Psoas muscle (tissue), 8 donors: Measurements from ENCODE around the gene GATB. TPM values are rescaled to one million over a fixed set of nuclear protein-coding genes. Genes with fewer than 3 reads are reported as not detected.

Experiments
- ATAC-seq, 4 donors: fragments of 200-7000 bp; cut with Tn5 transposase; one replicate each; pipeline ENCODE4 v1.9.1; 2020; ENCODE audit warnings: moderate library complexity in 3 of 4, mild to moderate bottlenecking in 2 of 4
- DNase-seq, 2 donors: peaks; one replicate each; pipeline ENCODE4 v3.0.0-alpha.2; 2020
- H3K27ac ChIP-seq: fragments of 200-600 bp; one replicate; pipeline ENCODE4 v1.8.0; 2022
- H3K27me3 ChIP-seq, 3 donors: fragments of 200-600 bp in 1 of 3; one replicate each; pipeline versions ENCODE4 v1.6.1 to v1.8.0; 2013 to 2022; ENCODE audit warnings: low read length in 2 of 3, mild to moderate bottlenecking in 2 of 3, moderate library complexity in 1 of 3; ENCODE audit not compliant: insufficient read depth in 3 of 3
- H3K36me3 ChIP-seq, 2 donors: fragments of 200-600 bp in 1 of 2; one replicate each; pipeline versions ENCODE4 v1.6.1 to v1.8.0; 2013 to 2022; ENCODE audit warnings: low read depth in 1 of 2, mild to moderate bottlenecking in 1 of 2, moderate library complexity in 1 of 2; ENCODE audit not compliant: insufficient read depth in 1 of 2
- H3K4me1 ChIP-seq: fragments of 200-600 bp; one replicate; pipeline ENCODE4 v1.8.0; 2022
- H3K4me3 ChIP-seq: fragments of 200-600 bp; one replicate; pipeline ENCODE4 v1.8.0; 2022; ENCODE audit warnings: mild to moderate bottlenecking
- H3K9me3 ChIP-seq: fragments of 200-600 bp; one replicate; pipeline ENCODE4 v1.8.0; 2022
- WGBS, 3 donors: extraction: QIAGEN DNeasy Blood & Tissue Kit; methylation state at CpG; one replicate each; pipeline versions ENCODE4 v1.1.6 to v1.1.7; 2013; 5-methylcytosine and 5-hydroxymethylcytosine counted together
- intact Hi-C, 2 donors: fragments of 100-400 bp; cut with DNase I; formaldehyde crosslinking; loops; one replicate each; pipeline versions ENCODE4 v1.11.0 to v1.14.2; 2022
- polyA plus RNA-seq, 3 donors: library from polyadenylated mRNA; stranded (reverse); fragments of 200-250 nt; gene quantifications; one replicate each; pipeline ENCODE4 v1.2.3, GENCODE V29; 2013
- total RNA-seq, 4 donors: library from RNA; stranded (reverse); fragmentation: NEBNext Ultra II Directional in 2 of 4; extraction: Animal tissue kit (Norgen Biotek cat#: 25700) in 2 of 4; gene quantifications; one replicate each; pipeline versions ENCODE4 v1.2.1 to v1.2.4, GENCODE V29; 2021 to 2023
- TF ChIP-seq, protein P1 (sequence below): fragments of 200-600 bp; IDR thresholded peaks from one replicate; pipeline ENCODE4 v1.8.0; 2022; ENCODE audit warnings: antibody characterized with exemption
- donor health status: healthy with polysubstance abuse.
- donor health status: DM: no; HTN: no; CAD: no; lungs with moderate emphysema.
- donor health status: Bipolar disorder and iron deficiency.
- donor health status: healthy.
- donor health status: DM: yes; HTN: yes; CAD: no.
- donor health status: DM: no; HTN: no; CAD: no.
- donor health status: DM: no; HTN: no; CAD: no.
- donor health status: DM: yes; HTN: yes; CAD: no.

GATB gene
- total and polyA plus RNA-seq, 7 donors: 22.8 to 36.6 (median 28.3) TPM

- DNase-seq (no peak), ATAC-seq (no peak)
- no peak overlapping the region for H3K4me3 ChIP-seq
- no peak overlapping the region for H3K27ac ChIP-seq
- H3K36me3 ChIP-seq: no peaks in the 10 kb centered on the region
- 74 to 94% (median 91%) methylated on average over 1 of the region's 1 CpG for WGBS, 3 donors
- no peaks in the 10 kb centered on the region for H3K9me3 ChIP-seq
- TF ChIP-seq, protein P1, sequence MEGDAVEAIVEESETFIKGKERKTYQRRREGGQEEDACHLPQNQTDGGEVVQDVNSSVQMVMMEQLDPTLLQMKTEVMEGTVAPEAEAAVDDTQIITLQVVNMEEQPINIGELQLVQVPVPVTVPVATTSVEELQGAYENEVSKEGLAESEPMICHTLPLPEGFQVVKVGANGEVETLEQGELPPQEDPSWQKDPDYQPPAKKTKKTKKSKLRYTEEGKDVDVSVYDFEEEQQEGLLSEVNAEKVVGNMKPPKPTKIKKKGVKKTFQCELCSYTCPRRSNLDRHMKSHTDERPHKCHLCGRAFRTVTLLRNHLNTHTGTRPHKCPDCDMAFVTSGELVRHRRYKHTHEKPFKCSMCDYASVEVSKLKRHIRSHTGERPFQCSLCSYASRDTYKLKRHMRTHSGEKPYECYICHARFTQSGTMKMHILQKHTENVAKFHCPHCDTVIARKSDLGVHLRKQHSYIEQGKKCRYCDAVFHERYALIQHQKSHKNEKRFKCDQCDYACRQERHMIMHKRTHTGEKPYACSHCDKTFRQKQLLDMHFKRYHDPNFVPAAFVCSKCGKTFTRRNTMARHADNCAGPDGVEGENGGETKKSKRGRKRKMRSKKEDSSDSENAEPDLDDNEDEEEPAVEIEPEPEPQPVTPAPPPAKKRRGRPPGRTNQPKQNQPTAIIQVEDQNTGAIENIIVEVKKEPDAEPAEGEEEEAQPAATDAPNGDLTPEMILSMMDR: no peak
- intact Hi-C loops: no loop called here
- H3K4me1 ChIP-seq: no peaks in the 10 kb centered on the region
- H3K27me3 ChIP-seq: no peaks in the 10 kb centered on the region
Measured at GRCh38 chr4:151782296-151782695, 21.5 kb upstream of the GATB start.

- no peak for DNase-seq
- Histone ChIP-seq H3K4me1 (no peaks in the 10 kb centered on the region), H3K4me3 (no peak overlapping the region), H3K36me3 (no peaks in the 10 kb centered on the region), H3K27ac (no peak overlapping the region), H3K27me3 (no peaks in the 10 kb centered on the region), H3K9me3 (no peaks in the 10 kb centered on the region)
- ATAC-seq: no peak
- 56 to 80% (median 72%) methylated on average over 5 of the region's 5 CpGs for WGBS, 3 donors
- intact Hi-C loops: no loop called here
- TF ChIP-seq, protein P1: no peak
Measured at GRCh38 chr4:151781026-151781425, 20.2 kb upstream of the GATB start.

DNA sequence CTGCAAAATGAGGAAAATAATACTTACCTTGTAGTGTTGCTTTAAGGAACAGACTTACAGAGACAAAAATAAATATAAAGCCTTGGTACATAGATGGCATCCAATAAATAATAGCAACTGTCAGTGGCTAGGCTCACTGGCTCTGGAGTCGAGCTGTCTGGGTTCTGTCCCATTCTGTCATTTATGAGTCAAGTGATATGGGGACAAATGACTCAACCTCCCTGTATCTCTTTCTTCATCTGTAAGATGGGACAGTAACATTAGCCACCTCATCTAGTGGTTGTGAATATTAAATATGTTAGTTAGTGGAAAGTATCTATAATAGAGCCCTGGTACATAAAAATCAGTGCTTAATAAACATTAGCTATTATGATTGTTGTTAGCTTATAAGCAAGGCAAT is 16.7 kb upstream of the GATB start:
- 28 to 80% (median 33%) methylated on average over 1 of the region's 1 CpG for WGBS, 3 donors
- H3K9me3 ChIP-seq: peaks cover 7% of the 10 kb centered on the region
- TF ChIP-seq, protein P1: no peak
- intact Hi-C loops: no loop called here
- no peaks in the 10 kb centered on the region for H3K36me3 ChIP-seq
- H3K4me3 ChIP-seq: no peak overlapping the region
- no peaks in the 10 kb centered on the region for H3K27me3 ChIP-seq
- no peak overlapping the region for H3K27ac ChIP-seq
- no peaks in the 10 kb centered on the region for H3K4me1 ChIP-seq
- DNase-seq: no peak
- ATAC-seq: no peak

DNA sequence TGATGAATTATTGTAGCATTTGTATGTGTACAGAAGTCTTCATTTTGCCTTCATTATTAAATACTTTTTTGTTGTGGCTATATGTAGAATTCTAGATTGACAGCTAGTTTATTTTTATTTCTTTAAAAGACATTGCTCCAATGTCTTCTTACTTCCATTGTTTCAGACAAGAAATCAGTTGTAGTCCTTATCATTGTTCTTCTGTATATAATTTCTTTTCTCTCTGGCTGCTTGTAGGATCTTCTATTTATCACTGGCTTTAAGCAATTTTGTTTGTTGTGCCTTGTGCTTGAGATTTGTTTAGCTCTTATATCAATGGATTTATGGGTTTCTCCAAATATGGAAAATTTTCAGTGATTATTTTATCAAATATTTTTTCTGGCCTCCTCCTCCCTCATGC is 13.5 kb upstream of the GATB start:
- DNase-seq: no peak

DNA sequence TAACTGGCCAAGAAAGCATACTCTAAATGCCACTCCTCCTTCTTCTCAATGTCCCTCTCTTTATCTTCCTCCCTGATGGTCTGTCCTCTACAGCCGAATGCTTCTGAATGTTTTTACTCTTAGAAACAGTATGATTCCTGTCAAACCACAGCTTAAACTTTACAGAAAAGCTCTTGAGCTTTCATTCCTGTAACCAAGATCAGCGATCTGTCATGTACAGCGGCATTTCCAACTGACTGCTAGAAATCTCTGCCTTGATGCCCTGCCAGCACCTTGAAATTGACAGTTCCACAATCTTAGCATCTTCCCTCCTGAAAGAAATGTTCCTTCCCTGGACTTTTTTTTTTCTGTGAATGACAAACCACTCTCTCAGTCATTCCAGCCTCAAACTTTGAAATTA is 11.5 kb upstream of the GATB start:
- intact Hi-C loops: no loop called here
- Histone ChIP-seq H3K4me3 (no peak overlapping the region), H3K27ac (no peak overlapping the region), H3K27me3 (no peaks in the 10 kb centered on the region), H3K36me3 (no peaks in the 10 kb centered on the region), H3K9me3 (peaks cover 7% of the 10 kb centered on the region), H3K4me1 (no peaks in the 10 kb centered on the region)
- ATAC-seq (no peak), DNase-seq (no peak)
- WGBS, 3 donors: 87 to 94% (median 90%) methylated on average over 3 of the region's 3 CpGs
- TF ChIP-seq, protein P1: no peak

More for the DNA sequence above, 13.5 kb upstream of the GATB start:
- Histone ChIP-seq H3K27me3 (no peaks in the 10 kb centered on the region), H3K4me3 (no peak overlapping the region), H3K9me3 (peaks cover 7% of the 10 kb centered on the region), H3K36me3 (no peaks in the 10 kb centered on the region), H3K4me1 (no peaks in the 10 kb centered on the region), H3K27ac (no peak overlapping the region)
- ATAC-seq: no peak
- intact Hi-C loops: no loop called here
- TF ChIP-seq, protein P1: no peak
